Cardiac septum (tissue), 1 donor: Measurements from ENCODE around the gene ZMIZ1. TPM values are rescaled to one million over a fixed set of nuclear protein-coding genes. Genes with fewer than 3 reads are reported as not detected.
A peak's percentile ranks its signal among the peaks of the same experiment; 100 is the strongest.

Experiments
- DNase-seq: peaks from one replicate; pipeline ENCODE4 v3.0.0-alpha.2; 2020; ENCODE audit warnings: low spot score
- intact Hi-C: fragments of 100-400 bp; cut with DNase I; formaldehyde crosslinking; loops from one replicate; pipeline ENCODE4 v1.14.0; 2022
- total RNA-seq: library from RNA; stranded (reverse); fragmentation: NEBNext Ultra II Directional; extraction: Animal tissue kit (Norgen Biotek cat#: 25700); gene quantifications from one replicate; pipeline ENCODE4 v1.2.1, GENCODE V29; 2021
- donor health status: DM: no; HTN: no; CAD: no.

ZMIZ1 gene
- total RNA-seq, 1 donor from 2014 or later = 40.7 TPM

DNA sequence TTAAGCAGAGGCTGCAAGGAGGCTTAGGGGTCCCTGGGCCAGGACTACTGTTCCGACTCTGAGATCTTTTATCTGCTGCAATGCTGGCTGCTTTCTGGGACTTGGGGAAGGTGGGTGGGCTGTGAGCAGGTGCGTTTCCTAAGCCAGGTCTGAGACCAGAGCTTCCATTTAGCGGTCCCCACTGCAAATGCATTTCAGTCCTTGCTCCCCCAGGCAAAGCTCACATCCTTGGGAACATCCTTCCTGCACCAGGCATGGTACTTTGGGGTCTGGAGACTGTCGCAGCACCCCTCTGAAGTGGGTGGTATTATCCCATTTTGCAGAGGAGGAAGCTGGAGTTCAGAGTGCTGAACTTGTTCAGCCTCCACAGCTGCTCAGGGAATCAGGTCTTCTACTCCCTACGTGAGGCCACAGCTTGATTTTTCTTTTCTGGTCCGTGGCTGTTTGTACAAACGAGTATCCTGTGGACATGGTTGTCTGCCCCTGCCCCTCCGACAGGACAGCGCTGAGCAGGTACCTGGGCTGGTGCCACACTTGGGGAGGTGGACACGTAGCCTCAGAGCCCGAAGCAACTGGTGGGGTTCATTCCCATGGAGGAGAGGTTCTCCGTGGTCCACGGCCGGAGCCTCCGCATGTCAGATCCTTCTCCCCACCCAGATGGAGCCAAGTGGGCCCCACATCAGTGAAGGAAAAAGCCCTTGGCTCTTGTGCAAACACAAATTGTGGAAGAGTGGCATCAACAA is 20.0 kb downstream of the ZMIZ1 start:
- no peak for DNase-seq
- intact Hi-C loops = no loop called here

DNA sequence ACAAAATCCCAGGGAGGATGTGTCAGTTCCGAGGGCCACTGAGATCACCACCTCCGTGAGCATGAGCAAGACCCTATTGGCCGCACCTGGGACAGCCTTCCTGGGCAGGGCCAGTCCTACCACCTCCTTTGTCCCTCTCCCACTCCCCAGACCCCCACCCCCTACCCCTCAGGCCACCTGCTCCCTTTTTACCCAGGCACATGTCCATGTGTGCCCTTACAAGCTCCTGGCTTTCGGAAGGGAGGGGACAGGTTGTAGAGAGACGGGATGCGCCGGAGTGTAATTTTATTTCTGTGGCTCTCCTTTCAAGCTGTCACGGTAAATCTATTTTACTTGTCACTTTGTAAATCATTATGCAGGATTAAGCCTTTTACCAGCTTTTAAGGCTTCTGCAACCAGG is 20.9 kb downstream of the ZMIZ1 start:
- no peak for DNase-seq
- intact Hi-C loops = no loop called here

DNA sequence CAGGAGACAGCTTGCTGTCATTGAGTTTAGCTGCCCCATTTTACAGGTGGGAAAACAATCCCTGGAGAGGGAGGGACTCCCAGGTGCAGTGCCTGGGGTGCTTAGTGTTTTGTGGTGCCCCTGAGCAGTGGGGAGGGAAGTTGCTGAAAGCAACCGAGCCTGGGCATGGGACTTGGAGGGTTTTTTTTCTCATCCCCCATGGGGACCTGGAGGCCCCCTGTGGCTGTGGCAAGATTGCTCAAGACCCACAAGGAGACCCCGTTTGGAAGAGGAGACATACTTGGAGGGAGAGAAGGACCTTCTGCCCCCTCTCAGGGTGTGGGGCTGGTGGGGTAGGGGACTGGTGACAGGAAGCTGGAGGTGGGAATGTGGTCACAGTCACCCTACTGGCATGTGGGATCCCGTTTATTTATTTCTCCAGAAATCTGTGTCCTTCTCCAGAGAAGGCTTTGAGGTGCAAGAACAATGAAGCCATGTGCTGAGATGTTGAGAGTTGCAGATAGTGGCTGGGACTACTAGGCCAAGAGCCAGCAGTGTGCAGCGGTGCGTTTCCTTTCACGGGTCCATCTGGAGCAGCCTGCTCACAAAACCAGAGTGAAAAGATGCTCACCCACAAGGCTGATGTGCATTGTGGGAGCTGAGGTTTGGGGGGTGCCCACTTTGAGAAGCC is 21.5 kb downstream of the ZMIZ1 start:
- intact Hi-C loops = no loop called here

DNA sequence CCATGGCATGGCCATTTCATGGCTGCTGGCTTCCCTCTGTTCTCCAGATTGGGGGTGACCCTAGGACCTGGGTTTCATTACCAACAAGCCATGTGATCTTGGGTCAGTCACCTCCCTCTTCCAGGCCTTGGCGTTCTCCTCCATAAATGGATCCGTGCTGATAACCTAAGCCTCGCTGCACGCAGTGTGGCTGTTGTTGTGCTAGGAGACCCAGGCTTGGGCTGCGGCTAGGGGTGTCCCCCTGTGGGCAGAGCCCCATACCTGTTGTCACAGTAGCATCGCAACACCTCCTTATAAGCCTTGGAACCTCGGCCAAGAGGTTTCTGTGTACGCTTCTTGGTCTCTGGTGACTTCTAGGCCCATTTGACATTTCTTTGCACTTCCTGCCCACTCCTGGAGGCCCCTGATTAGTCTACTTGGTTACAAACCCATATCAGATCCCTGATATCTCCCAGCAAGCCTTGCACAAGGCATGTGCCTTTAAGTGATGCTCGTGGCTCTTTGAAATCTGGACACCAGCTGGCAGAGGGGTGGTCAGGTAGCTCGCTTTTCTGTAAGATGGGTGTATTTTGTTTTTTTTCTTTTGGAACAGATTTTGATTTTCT is 23.6 kb downstream of the ZMIZ1 start:
- intact Hi-C loops = no loop called here
- DNase-seq = no peak

More for the DNA sequence above, 21.5 kb downstream of the ZMIZ1 start:
- DNase-seq = no peak

DNA sequence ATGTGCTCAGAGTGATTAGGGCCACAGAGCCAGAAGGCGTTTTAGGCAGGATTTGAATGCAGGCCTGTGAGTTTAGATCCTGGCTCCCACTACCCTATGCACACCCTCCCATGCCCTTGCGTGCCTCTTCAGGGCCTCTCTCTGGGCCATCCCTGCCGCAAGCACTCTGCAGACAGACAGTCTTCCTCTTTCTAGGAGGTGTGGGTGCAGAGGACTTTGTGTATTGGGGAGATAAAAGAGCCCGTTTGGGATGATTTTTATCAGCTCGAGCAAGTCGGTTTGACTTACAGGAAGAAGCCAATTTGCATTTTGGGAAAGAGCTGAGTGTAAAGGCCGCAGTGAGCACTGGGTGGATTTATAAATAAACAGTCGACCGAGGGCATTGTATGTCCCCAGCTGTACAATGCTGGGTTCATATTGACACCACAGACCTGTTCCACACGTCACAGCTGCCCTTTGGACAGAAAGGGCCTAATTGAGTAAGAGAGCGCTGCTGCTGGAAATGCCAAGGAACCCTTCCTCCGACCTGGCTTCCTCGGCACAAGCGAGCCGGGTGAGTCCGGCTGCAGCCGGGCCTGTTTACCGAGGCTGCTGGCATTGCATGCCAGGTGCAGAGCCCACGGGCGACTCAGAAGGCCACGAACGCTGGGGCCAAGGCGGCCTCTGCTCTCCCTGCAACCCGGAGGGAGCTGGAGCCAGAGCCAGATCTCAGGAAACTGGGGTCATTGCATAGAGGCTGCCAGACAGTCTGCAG is 25.1 kb downstream of the ZMIZ1 start:
- no peak for DNase-seq
- intact Hi-C loops = no loop called here

DNA sequence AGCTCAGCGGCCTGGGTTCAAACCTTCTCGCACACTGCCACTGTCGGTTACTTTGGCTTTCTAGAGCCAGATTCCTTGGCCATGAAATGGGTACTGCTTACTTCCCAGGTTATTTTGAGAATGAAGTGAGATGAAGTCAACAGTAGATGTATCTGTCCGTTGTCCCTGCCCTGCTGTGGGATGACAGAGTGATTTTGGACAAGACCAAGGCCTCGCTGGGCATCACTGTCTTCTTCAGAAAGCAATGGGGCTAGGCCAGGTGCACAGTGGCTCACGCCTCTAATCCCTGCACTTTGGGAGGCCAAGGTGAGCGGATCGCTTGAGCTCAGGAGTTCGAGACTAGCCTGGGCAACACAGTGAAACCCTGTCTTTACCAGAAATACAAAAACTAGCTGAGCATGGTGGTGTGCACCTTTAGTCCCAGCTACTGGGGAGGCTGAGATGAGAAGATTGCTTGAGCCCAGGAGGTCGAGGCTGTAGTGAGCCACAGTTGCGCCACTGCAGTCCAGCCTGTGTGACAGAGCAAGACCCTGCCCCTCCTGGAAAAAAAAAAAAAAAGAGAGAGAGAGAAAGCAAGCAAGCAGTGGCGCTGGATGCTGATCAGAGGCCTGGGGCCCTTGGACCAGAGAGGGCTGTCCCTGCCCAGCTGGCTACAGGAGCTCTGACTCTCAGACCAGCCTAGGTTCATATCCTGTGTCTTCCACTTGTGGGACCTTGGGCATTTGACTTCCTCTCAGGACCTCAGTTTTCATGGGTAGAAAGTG is 25.8 kb downstream of the ZMIZ1 start:
- intact Hi-C loops = no loop called here
- DNase-seq = no peak

DNA sequence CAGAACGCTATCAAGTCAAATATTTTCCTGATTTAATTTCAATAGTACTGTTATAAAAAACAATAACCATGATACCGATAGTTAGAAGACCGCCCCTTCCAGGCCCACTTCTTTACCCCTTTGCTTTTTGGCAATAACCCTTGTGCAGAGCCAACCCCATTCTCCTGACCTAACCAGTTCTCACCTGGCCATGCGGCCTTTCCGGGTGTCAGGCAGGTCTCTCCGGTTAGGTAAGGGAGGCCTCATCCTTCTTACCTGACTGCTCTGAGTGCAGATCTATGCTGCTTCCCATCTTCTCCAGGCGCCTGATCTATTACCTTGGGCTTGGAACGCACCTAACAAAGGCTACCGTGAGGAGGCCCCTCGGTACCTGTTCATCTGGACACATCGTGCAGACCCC is 26.6 kb downstream of the ZMIZ1 start:
- DNase-seq = no peak
- intact Hi-C loops = no loop called here

DNA sequence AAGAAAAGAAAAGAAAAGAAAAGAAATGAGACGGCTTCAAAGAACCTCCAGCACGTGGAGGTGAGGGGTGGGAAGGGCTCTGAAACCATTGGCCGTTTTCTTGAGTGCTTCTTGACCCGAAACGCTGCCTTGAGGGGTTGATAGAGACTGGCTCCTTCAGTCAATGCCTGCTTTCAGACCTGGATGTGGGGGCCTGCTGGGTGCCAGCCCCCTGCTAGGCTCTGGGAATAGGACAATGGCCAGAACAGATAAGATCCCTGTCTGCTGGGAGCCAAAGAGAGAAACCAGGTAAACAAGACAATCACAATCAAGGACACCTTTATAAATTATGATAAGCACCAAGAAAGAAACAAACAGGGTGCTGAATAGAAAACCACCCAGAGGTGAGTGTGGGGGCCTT is 27.7 kb downstream of the ZMIZ1 start:
- DNase-seq = no peak

DNA sequence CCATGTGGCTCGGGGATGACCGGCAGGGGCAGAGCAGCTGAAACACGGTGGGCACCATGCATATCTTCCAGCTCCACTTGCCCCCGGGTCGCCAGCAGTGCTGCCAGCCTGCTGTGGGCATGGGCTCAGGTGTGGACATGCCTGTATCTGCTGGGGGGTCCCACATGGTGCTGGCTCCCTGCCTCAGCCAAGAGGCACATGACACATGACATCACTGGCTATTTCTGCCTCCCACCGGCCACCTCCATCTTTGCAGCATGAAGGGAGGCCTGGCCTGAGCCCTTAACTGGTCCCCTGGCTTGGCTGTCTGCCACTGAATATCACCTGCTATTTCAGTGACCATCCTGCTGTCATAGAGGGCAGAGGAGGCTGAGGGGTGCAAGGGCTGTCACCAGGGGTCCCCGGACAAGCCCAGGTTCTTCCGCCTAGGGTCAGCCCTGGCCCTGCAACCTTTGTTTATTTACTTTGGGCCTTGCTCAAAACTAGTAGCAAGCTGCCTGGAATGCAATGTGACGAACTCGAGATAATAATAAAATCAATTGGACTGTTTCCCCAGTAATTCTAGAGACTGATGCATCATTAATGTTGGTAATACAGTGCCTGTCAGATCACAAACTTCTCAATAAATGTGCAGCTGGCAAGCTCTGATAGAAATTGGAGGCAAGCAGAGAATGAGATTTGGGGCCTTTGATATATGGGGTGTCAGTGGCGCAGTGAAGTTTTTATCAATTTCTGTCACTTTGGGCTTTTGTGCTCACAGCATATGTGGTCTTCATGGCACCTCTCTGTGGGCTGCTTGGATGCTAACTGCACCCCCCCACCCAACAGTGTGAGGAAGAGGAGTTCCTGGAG is 28.5 kb downstream of the ZMIZ1 start:
- no peak for DNase-seq
- intact Hi-C loops = no loop called here

More for the DNA sequence above, 27.7 kb downstream of the ZMIZ1 start:
- intact Hi-C loops = no loop called here

DNA sequence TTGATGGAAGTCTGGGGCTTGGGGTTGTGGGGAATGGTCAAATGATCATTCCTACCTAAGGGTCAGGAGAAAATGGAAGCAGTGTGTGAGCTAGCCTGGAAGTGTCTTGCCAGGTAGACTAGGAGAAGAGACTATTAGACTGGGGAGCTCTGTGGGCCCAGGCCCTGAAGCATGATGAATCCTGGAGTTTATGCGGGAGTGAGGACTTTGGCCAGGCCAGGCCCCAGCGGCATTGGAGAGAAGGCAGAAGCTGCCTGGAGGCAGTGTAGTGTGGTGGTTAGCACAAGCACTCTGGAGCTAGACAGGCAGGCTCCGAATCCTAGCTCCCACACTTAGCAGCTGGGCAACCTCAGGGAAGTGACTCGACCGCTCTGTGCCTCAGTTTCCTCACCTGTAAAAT is 29.3 kb downstream of the ZMIZ1 start:
- DNase-seq = no peak
- intact Hi-C loops = no loop called here

DNA sequence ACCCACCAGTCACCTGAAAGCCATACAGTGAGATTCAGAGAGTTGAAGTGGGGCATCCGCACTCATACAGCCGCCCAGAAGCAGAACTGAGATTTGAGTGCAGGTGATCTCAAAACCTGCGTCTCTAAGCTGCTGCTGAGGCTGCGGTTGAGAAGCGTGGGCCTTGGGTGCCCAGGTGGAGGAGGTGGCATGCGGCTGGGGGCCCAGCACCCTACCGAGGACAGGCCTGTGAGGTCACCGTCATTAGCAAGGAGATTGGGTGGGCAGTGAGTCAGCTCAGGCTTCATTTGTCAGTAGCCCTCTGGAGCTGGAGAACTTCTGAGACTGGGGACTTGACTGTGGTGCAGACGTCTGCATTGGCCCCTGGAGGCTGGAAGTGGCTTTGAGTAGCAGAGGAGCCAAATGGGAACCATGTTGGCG is 29.8 kb downstream of the ZMIZ1 start:
- intact Hi-C loops = no loop called here
- no peak for DNase-seq

DNA sequence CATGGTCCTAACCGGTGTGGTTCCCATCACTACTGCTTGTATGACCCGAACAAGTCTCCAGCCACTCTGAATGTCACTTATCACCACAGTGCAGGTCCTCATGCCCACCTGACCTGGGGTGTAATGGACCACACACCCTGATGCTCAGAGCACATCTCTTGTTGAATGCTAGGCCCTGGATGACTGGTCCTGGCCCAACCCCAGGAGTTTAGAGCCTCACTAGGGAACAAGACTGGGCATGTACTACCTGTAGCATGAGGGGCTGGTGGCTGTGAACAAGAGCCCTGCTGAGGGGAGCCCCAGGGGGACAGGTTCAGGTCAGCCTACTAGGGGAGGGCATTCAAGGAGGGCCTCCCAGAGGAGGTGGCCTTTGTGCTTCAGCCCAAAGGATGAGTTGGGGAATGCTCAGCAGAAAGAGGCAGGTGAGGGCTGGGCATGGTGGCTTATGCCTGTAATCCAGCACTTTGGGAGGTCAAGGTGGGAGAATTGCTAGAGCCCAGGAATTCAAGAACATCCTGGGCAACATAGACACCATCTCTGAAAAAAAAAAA is 31.2 kb downstream of the ZMIZ1 start:
- no peak for DNase-seq
- intact Hi-C loops = no loop called here

DNA sequence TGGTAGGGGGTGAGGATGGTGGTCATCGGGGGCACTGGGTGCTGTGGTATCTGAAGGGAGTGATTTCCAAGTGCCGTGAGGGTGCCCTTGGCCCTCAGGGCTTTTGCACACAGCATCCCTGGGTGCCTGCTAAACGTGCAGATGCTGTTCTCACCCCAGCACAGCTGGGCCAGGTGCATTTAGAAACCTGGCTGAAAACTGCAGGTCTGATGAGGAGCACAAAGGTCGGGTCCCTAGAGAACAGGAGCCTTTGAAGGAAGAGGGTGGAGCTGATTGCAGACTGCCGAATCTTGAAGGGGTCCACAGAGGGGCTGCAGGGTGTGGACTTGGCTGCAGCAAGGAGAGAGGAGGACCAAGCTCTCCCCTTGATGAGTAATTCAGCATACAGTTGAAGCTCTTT is 32.0 kb downstream of the ZMIZ1 start:
- DNase-seq = no peak
- intact Hi-C loops = no loop called here

DNA sequence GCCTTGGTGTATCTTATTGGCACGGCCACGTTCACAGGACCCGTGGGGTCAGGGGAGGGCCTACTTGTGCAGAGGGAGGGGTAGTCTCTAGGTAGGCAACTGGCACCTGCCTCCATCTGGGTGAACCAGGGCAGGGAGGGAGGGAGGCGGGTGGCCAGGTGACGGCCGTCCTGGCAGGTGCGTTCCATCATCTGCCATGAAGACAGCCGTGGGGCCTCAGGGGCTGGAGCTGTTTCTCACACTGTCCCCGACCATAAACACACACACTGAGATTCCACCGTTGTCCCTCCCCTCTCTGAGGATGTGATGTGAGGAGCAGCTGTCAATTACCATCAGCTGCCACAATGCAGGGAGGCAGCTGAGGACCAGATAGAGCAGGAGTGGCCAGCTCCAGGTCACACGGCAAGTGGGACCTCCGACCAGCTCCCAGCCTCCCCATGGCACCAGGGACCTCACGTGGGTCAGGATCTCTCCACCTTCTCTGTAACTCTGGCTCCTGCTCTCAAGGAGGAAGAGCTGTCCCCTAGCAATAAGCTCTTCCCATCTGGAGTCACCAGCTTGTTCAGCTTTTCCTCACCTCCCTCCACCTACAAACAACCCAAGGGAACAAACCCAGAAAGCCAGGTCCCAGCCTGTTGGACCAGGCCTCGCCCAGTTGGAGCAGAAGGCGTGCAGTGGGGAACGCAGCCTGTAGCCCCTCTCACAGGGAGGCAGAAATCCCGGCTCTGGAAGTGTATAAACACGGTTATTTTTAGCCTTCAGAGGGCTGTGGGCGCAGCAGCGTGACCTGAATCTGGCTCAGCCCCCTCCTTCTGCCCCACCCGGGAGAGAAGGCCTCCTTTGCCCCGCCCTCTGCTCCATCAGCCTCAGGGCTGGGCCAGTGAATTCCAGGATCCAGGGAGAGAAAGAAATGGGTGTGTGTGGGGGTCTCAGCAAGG is 33.1 kb downstream of the ZMIZ1 start:
- intact Hi-C loops = no loop called here
- DNase-seq = peak; percentile 90

DNA sequence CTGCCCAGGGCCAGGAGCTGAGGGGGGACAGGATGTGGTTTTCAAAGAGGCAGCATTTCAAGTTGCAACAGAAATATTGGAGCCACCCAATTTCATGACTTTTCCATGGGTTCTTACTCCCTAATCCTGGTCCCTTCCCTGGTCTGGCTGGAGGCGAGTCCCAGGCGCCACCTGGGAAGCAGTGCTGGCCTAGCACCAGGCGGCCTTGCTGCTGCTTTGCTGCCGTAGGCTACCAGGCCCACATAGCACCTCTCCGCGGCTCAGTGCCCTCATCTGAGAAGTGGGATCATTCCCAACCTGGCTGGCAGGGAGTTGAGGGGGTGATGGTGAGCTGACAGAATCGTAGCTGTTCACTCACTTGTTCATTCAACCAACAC is 33.7 kb downstream of the ZMIZ1 start:
- intact Hi-C loops = no loop called here

DNA sequence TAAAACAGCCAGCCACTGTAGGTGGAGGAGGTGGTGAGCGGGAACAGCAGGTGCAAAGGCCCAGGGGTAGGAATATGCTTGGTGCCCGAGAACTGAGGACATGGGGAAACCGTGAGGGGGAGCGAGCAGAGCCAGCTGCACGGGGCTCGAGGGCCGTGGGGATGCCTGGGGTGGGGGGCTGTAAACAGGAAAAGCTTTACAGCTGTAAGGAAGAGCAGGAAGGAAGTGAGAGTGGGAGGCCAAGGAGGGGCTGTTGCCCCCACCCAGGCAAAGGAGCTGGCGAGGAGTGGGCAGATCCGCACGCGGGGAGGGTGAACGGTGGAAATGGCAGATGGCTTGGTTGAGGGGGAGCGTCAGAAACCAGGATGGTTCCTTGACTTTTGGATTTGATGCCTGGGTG is 34.4 kb downstream of the ZMIZ1 start:
- intact Hi-C loops = no loop called here

More for the DNA sequence above, 33.7 kb downstream of the ZMIZ1 start:
- no peak for DNase-seq

DNA sequence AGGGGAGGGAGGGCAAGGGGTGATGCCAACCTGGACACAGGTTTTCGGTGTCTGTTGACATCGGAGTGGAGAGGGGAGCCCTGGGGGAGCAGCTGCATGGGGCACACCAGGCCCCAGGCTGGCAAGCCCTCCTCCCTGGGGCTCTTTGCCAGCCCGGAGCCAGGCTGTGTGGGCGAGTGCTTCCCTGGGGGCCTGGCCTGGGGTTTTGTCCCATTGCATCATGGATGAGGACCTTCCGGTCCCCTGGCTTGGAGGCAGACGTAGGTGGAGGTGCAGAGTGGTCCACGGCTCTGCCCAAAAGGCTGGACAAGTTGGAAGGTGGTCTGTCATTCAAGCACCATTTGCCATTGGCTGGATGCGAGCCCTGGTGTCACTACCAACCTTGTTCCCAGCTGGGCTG is 34.8 kb downstream of the ZMIZ1 start:
- no peak for DNase-seq
- intact Hi-C loops = no loop called here

More for the DNA sequence above, 34.4 kb downstream of the ZMIZ1 start:
- no peak for DNase-seq
